Common myeloid progenitor, CD34-positive (primary cell): Measurements from ENCODE around the gene SLC26A8.

Experiments
- CTCF ChIA-PET: fragments of 350-600 bp; sonication (Branson Sonifier 250); formaldehyde crosslinking; loops from one replicate; lab custom pipeline; 2021; ENCODE audit warnings: antibody characterized with exemption; lab: Charles Lee
- POLR2A ChIA-PET: fragments of 350-600 bp; sonication (Branson Sonifier 250); formaldehyde crosslinking; loops from one replicate; lab custom pipeline; 2021; ENCODE audit warnings: antibody characterized with exemption; lab: Charles Lee
- DNase-seq, 3 donors: peaks; one replicate each; pipeline versions ENCODE4 v3.0.0 to v3.0.0-alpha.2; 2013
- H3K27ac ChIP-seq, 2 experiments: 1 replicate in 1 of 2; 2 replicates in 1 of 2; pipeline ENCODE4 v1.7.0; 2013; ENCODE audit warnings: inconsistent platforms in 2 of 2, low read length in 2 of 2, mild to moderate bottlenecking in 2 of 2, low read depth in 1 of 2, moderate library complexity in 1 of 2; ENCODE audit not compliant: severe bottlenecking in 2 of 2, insufficient read depth in 1 of 2, poor library complexity in 1 of 2
- H3K27me3 ChIP-seq, 5 experiments: replicated peaks in 2 of 5; 1 replicate in 3 of 5; 2 replicates in 2 of 5; pipeline versions ENCODE4 v1.6.1 to v1.7.0; 2013; ENCODE audit warnings: low read length in 4 of 5, mild to moderate bottlenecking in 2 of 5, moderate library complexity in 2 of 5, inconsistent platforms in 1 of 5; ENCODE audit not compliant: insufficient read depth in 5 of 5, control insufficient read depth in 4 of 5
- H3K36me3 ChIP-seq, 4 experiments: 1 replicate in 2 of 4; 2 replicates in 2 of 4; pipeline versions ENCODE4 v1.6.1 to v1.7.0; 2013; ENCODE audit warnings: low read length in 3 of 4, control low read depth in 1 of 4, mild to moderate bottlenecking in 1 of 4; ENCODE audit not compliant: control insufficient read depth in 4 of 4, insufficient read depth in 4 of 4
- H3K4me1 ChIP-seq, 4 experiments: 1 replicate in 3 of 4; 2 replicates in 1 of 4; pipeline versions ENCODE4 v1.6.1 to v1.7.1; 2013; ENCODE audit warnings: low read length in 3 of 4, mild to moderate bottlenecking in 3 of 4, control low read depth in 1 of 4, inconsistent platforms in 1 of 4, moderate library complexity in 1 of 4; ENCODE audit not compliant: control insufficient read depth in 4 of 4, insufficient read depth in 4 of 4; ENCODE audit errors: control extremely low read depth in 1 of 4
- H3K4me3 ChIP-seq, 7 experiments: 1 replicate in 4 of 7; 2 replicates in 3 of 7; pipeline versions ENCODE4 v1.5.1 to v1.7.0; 2013; ENCODE audit warnings: mild to moderate bottlenecking in 7 of 7, low read length in 6 of 7, moderate library complexity in 6 of 7, inconsistent platforms in 2 of 7, low read depth in 2 of 7, control low read depth in 1 of 7; ENCODE audit not compliant: insufficient read depth in 4 of 7, control insufficient read depth in 1 of 7; ENCODE audit errors: extremely low read depth in 1 of 7
- H3K9me3 ChIP-seq, 5 experiments: 1 replicate in 4 of 5; 2 replicates in 1 of 5; pipeline versions ENCODE4 v1.6.1 to v1.7.1; 2013; ENCODE audit warnings: low read length in 4 of 5, mild to moderate bottlenecking in 2 of 5, inconsistent platforms in 1 of 5, low read depth in 1 of 5, moderate library complexity in 1 of 5; ENCODE audit not compliant: control insufficient read depth in 4 of 5, insufficient read depth in 2 of 5; ENCODE audit errors: control extremely low read depth in 1 of 5
- WGBS: methylation state at CpG from one replicate; pipeline ENCODE4 v1.1.5; 2013; ENCODE audit not compliant: insufficient coverage; 5-methylcytosine and 5-hydroxymethylcytosine counted together

SLC26A8 gene

DNA sequence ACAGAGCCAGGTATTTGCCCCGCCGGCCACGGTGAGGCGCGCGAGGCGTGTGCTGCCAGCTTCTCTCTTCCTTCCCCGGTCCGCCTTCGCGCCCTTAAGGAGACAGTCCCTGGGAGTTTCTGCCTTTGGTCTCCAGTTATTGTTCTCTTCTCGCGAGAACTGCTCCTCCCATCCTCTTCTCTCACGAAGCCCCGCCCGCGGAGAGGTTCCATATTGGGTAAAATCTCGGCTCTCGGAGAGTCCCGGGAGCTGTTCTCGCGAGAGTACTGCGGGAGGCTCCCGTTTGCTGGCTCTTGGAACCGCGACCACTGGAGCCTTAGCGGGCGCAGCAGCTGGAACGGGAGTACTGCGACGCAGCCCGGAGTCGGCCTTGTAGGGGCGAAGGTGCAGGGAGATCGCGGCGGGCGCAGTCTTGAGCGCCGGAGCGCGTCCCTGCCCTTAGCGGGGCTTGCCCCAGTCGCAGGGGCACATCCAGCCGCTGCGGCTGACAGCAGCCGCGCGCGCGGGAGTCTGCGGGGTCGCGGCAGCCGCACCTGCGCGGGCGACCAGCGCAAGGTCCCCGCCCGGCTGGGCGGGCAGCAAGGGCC is 3.2 kb upstream of the SLC26A8 start, which contains the start of gene MAPK14:
TSS of gene MAPK14 (plus strand) at position 308 of the 587 bp plus-strand sequence. CDS start 350 bp downstream, outside the sequence.
- no peaks in the 10 kb centered on the region for H3K36me3 ChIP-seq
- no peaks in the 10 kb centered on the region for H3K9me3 ChIP-seq
- peak within 1 kb of the TSS; percentile 96 to 98 for H3K27ac ChIP-seq
- H3K27me3 ChIP-seq: no peaks in the 10 kb centered on the region
- H3K4me3 ChIP-seq: peak within 1 kb of the TSS; percentile 99 to 100 (median 100)
- peaks cover 13 to 44% (median 33%) of the 10 kb centered on the region in 4 experiments for H3K4me1 ChIP-seq
- ChIA-PET POLR2A (interaction anchor here (0.6 to 3.8 kb wide), 11 partner anchors 11 to 72 kb away, joined by 3 to 29 read pairs (median 3); no protein-coding TSS in a partner anchor), CTCF (interaction anchor here (0.6 to 10.8 kb wide), 16 partner anchors 11 to 335 kb away, joined by 3 to 196 read pairs (median 6); no protein-coding TSS in a partner anchor)
- WGBS: 0% methylated on average over 49 of the region's 62 CpGs
- DNase-seq: peak; percentile 100

DNA sequence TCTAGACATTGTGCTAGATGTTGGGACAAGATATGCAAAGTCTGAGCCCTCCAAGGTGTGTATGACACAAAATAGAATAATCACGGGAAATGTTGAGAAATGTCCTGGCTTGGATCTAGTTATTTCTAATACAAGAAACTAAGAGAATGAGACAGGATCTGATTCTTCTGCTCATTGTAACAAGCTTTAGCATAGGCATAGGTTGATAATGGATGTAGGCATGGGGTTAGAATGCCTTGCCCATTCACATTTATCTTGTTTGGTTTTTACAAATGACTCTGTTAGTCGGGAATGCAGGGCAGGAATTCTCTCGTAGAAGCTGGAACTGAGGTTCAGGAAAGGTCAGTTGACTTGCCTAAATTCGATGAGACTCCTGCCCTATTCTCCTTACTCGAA is 1.5 kb upstream of the SLC26A8 start:
- Histone ChIP-seq H3K36me3 (no peaks in the 10 kb centered on the region), H3K27me3 (no peaks in the 10 kb centered on the region), H3K9me3 (no peaks in the 10 kb centered on the region), H3K27ac (no peak overlapping the region), H3K4me1 (peaks cover 7 to 29% (median 18%) of the 10 kb centered on the region in 4 experiments), H3K4me3 (no peak overlapping the region)
- POLR2A ChIA-PET: no interaction called here
- 96% methylated on average over 5 of the region's 5 CpGs for WGBS
- no peak for DNase-seq
- CTCF ChIA-PET: interaction anchor here (0.6 to 10.8 kb wide), 10 partner anchors 9 to 337 kb away, joined by 3 to 196 read pairs (median 4); no protein-coding TSS in a partner anchor

DNA sequence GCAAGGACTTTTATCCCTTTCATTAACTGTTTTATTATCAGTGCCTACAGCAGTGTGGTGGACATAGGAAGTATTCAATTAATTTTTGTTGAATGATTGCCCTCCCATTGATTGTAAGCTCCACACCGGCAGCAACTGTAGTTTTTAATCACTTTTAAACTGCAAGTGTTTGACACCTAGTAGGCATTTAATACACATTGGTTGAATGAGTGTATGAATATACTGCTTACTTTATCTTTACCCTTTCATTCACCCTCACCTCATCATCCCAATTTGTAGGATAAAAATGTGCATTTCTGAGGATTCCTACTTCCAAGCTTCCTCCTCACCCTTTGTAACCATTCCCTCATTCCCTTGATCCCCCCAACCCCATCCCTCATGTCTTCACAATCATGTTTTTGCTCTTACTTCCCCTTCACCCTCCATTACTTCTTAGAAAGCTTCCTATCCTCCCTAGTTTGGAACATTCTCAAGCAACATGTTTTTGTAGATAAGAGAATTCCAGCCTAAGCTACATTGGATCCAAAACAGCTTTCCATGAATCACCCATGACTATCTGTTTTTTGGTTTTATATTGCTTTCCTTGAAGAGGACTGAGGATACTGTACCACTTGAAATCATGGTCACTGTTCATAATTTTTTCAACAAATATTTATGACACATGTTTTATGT is 955 bp upstream of the SLC26A8 start:
- H3K4me1 ChIP-seq: peaks cover 7 to 25% (median 17%) of the 10 kb centered on the region in 4 experiments
- no peak overlapping the region for H3K4me3 ChIP-seq
- H3K27ac ChIP-seq: no peak overlapping the region
- ChIA-PET CTCF (interaction anchor here (1.3 to 10.8 kb wide), 6 partner anchors 11 to 75 kb away, joined by 4 to 196 read pairs (median 22); no protein-coding TSS in a partner anchor), POLR2A (no interaction called here)
- WGBS: no CpG with 5 or more reads among the region's 1 CpG
- H3K9me3 ChIP-seq: no peaks in the 10 kb centered on the region
- no peaks in the 10 kb centered on the region for H3K36me3 ChIP-seq
- H3K27me3 ChIP-seq: no peaks in the 10 kb centered on the region
- DNase-seq: no peak

DNA sequence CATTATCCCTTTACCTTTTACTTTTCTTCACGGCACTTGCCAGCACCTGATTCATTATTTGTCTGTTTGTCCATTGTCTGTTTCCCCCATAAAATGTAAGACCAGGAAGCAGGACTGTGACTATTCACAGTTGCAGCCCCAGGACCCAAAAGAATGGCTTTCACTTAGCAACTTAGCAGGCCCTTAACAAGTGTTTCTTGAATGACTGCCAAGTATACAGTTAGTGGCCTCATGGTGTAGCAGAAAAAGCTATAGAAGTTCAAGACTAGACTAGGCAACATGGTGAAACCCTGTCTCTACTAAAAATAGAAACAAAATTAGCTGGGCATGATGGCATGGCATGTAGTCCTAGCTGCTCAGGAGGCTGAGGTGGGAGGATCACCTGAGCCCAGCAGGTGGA is 4.3 kb downstream of the SLC26A8 start:
- 0% methylated on average over 1 of the region's 1 CpG for WGBS
- ChIA-PET CTCF (no interaction called here), POLR2A (no interaction called here)

DNA sequence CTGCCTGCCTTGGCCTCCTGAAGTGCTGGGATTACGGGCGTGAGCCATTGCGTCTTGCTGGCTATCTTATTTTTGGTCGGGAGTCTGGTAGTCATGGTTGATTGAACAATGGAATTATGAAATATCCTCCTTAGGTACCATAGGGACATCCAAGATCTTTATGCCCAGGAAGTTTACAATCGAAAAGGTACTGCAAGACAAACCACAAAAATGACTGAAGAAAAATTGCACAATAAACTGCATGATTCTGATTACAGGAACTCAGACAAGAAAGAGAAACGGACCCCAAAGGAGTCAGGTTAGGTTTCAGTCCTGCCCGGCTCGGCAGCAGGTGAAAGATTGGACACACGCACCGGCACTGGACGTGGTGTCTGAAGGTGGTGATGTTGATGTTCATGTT is 5.3 kb downstream of the SLC26A8 start:
- Histone ChIP-seq H3K27me3 (no peaks in the 10 kb centered on the region), H3K4me3 (no peak overlapping the region), H3K4me1 (peaks cover 3 to 14% (median 8%) of the 10 kb centered on the region in 4 experiments), H3K9me3 (no peaks in the 10 kb centered on the region), H3K36me3 (no peaks in the 10 kb centered on the region), H3K27ac (no peak overlapping the region)
- DNase-seq: no peak
- 75% methylated on average over 1 of the region's 11 CpGs for WGBS
- ChIA-PET POLR2A (no interaction called here), CTCF (no interaction called here)

More for the DNA sequence above, 4.3 kb downstream of the SLC26A8 start:
- no peak overlapping the region for H3K4me3 ChIP-seq
- no peaks in the 10 kb centered on the region for H3K36me3 ChIP-seq
- DNase-seq: no peak
- peaks cover 3 to 21% (median 14%) of the 10 kb centered on the region in 4 experiments for H3K4me1 ChIP-seq
- no peaks in the 10 kb centered on the region for H3K9me3 ChIP-seq
- H3K27me3 ChIP-seq: no peaks in the 10 kb centered on the region
- H3K27ac ChIP-seq: no peak overlapping the region

DNA sequence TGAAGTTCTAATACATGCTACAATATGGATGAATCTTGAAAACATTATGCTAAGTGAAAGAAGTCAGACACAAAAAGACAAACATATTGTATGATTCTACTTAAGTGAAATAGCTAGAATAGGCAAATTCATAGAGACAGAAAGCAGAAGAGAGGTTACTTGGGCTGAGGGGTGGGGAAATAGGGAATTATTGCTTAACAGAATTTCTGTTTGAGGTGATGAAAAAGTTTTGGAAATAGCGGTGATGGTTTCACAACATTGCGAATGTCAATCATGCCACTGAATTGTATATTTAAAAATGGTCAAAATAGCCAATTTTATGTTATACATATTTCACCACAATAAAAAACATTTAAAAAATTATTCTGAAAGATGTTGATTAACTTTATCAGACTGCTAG is 6.1 kb downstream of the SLC26A8 start:
- POLR2A ChIA-PET: no interaction called here
- H3K27ac ChIP-seq: no peak overlapping the region
- no CpG with 5 or more reads among the region's 2 CpGs for WGBS
- H3K4me1 ChIP-seq: peaks cover 0 to 9% (median 4%) of the 10 kb centered on the region in 4 experiments
- H3K27me3 ChIP-seq: no peaks in the 10 kb centered on the region
- H3K36me3 ChIP-seq: no peaks in the 10 kb centered on the region
- CTCF ChIA-PET: no interaction called here
- H3K9me3 ChIP-seq: no peaks in the 10 kb centered on the region
- H3K4me3 ChIP-seq: no peak overlapping the region
- peak in 1 of 3 donors; percentile 29 for DNase-seq

DNA sequence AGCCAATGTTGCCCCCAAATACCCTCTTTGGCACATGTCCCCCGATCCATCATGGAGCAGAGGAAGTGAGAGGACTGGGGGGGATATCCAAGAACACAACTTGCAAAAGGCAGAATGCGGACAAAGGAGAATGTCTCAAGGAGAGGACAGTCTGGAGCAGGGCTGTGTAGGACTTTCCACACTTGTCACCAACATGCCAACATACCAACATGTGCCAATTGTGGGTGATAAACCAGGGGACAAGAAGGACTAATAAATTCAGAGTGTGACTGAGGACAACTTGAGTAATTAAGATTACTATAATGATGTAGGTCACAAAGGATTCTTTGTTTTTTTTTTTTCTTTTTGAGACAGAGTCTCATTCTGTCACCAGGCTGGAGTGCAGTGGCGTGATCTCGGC is 8.8 kb downstream of the SLC26A8 start:
- Histone ChIP-seq H3K36me3 (no peaks in the 10 kb centered on the region), H3K4me3 (no peak overlapping the region), H3K27me3 (no peaks in the 10 kb centered on the region), H3K4me1 (peaks cover 0 to 9% (median 4%) of the 10 kb centered on the region in 4 experiments), H3K9me3 (no peaks in the 10 kb centered on the region), H3K27ac (no peak overlapping the region)
- CTCF ChIA-PET: no interaction called here
- POLR2A ChIA-PET: no interaction called here
- 88% methylated on average over 3 of the region's 4 CpGs for WGBS
- DNase-seq: no peak
